Stomach (tissue), 4 donors: ENCODE measurements around the gene TBX3.

Experiments
- CTCF ChIP-seq, 7 experiments: fragments of 450-650 bp in 4 of 7; fragments of 200-600 bp in 3 of 7; sonication (generic) in 3 of 7; IDR thresholded peaks; one replicate each; pipeline ENCODE4 v1.5.1; 2016 to 2019; ENCODE audit warnings: antibody characterized with exemption in 7 of 7, control low read depth in 2 of 7, mild to moderate bottlenecking in 1 of 7
- POLR2A ChIP-seq, 4 donors: fragments of 450-650 bp; IDR thresholded peaks; one replicate each; pipeline ENCODE4 v1.6.1; 2016; ENCODE audit warnings: antibody characterized with exemption in 4 of 4, control low read depth in 2 of 4, mild to moderate bottlenecking in 1 of 4, moderate library complexity in 1 of 4

DNA sequence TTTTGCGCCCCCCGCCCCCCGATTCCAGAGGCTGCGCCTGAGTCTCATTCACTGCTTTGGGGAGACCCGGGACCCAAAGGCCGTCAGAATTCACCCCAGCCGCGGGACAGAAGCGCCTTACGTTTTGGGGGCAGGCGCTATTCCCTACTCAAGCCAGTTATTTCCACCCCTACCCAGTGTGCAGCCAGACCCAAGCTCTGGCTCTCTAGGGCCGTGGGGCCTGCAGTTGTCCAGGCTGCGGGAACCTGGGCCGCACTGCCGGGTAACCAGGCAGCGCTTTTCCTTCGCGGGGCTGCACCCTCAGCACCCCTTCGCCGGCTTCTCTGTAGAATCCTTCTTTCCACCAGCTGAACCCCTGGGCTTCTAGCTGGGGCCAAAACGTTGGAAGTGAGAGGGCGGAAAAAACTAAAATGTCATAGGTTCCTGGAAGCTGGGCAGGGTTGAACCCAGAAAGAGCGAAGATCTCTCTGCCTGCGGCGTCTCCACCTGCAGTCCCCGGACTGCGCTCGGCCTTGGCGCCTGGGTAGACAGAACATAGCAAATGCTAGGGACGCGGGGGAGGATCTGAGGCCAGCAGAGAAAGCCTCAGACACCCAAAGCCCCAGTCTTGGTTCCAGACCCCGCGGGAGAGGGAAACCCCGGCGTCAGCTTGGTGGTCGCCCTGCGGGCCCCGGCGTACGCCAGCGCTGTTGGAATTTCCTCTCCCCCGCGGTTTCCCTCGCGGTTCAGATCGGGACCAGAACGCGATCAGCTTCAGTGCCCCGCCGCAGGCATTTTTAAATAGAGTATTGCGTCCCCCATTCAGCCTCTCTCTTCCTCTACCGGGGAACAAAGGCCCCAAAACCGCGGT, 18.3 kb downstream of the TBX3 start:
- TF ChIP-seq POLR2A (IDR thresholded peaks at IDR 0.05), result no peak
- TF ChIP-seq CTCF (IDR thresholded peaks at IDR 0.05), result no peak
